Neural cell (in vitro differentiated cells): ENCODE measurements around the gene AFF2. TPM values are rescaled to one million over a fixed set of nuclear protein-coding genes. Genes with fewer than 3 reads are reported as not detected.

Source experiments
- H2AFZ ChIP-seq: fragments of 200-600, 300-800 bp; sonication (generic), shearing (Covaris generic); 2 replicates; pipeline ENCODE4 v1.6.0; 2014; ENCODE audit warnings: low read depth, mild to moderate bottlenecking, antibody characterized with exemption, low read length, moderate library complexity
- H3F3A ChIP-seq: fragments of 200-600 bp; shearing (Covaris generic); 2 replicates; pipeline ENCODE4 v1.6.1; 2016; ENCODE audit warnings: mild to moderate bottlenecking, moderate library complexity, mixed read lengths, antibody characterized with exemption, low read length; ENCODE audit not compliant: insufficient read depth, poor library complexity, severe bottlenecking
- H3K27ac ChIP-seq: fragments of 200-600, 300-800 bp; sonication (generic), shearing (Covaris generic); 2 replicates; pipeline ENCODE4 v1.5.1; 2014; ENCODE audit warnings: mild to moderate bottlenecking, low read length, moderate library complexity
- H3K27me3 ChIP-seq: fragments of 300-800, 200-600 bp; sonication (generic), shearing (Covaris generic); 2 replicates; pipeline ENCODE4 v1.6.0; 2014; ENCODE audit warnings: mild to moderate bottlenecking, low read depth, low read length, moderate library complexity; ENCODE audit not compliant: insufficient read depth
- H3K36me3 ChIP-seq: fragments of 300-800, 200-600 bp; sonication (generic), shearing (Covaris generic); 2 replicates; pipeline ENCODE4 v1.5.1; 2014; ENCODE audit warnings: mild to moderate bottlenecking, antibody characterized with exemption, low read length, moderate library complexity; ENCODE audit not compliant: insufficient read depth
- H3K4me2 ChIP-seq: fragments of 300-800, 200-600 bp; sonication (generic), shearing (Covaris generic); 2 replicates; pipeline ENCODE4 v1.6.0; 2014; ENCODE audit warnings: mild to moderate bottlenecking, low read length
- H3K4me3 ChIP-seq: fragments of 300-800, 200-600 bp; sonication (generic), shearing (Covaris generic); 2 replicates; pipeline ENCODE4 v1.5.1; 2014; ENCODE audit warnings: mild to moderate bottlenecking, low read length, moderate library complexity
- H3K79me2 ChIP-seq: fragments of 200-600 bp; shearing (Covaris generic); replicated peaks from 2 replicates; pipeline ENCODE4 v1.6.0; 2014; ENCODE audit warnings: mild to moderate bottlenecking, low read length, moderate library complexity; ENCODE audit not compliant: insufficient read depth
- H3K9ac ChIP-seq: fragments of 300-800, 200-600 bp; sonication (generic), shearing (Covaris generic); 2 replicates; pipeline ENCODE4 v1.6.1; 2016; ENCODE audit warnings: mild to moderate bottlenecking, low read length, mixed read lengths
- H3K9me2 ChIP-seq: fragments of 200-600 bp; shearing (Covaris generic); 2 replicates; pipeline ENCODE4 v1.6.1; 2016; ENCODE audit warnings: mild to moderate bottlenecking, low read length, mixed read lengths; ENCODE audit not compliant: insufficient read depth
- H3K9me3 ChIP-seq: fragments of 200-600, 300-800 bp; sonication (generic), shearing (Covaris generic); 2 replicates; pipeline ENCODE4 v1.6.1; 2016; ENCODE audit warnings: mild to moderate bottlenecking, mixed run types, low read length, moderate library complexity, mixed read lengths
- H4K20me1 ChIP-seq: fragments of 200-600 bp; shearing (Covaris generic); 2 replicates; pipeline ENCODE4 v1.6.1; 2016; ENCODE audit warnings: mild to moderate bottlenecking, mixed run types; ENCODE audit not compliant: insufficient read depth
- CTCF ChIP-seq: fragments of 450-650 bp; IDR thresholded peaks from 2 replicates; pipeline ENCODE4 v1.5.1; 2014; ENCODE audit warnings: antibody characterized with exemption, mild to moderate bottlenecking, moderate library complexity; ENCODE audit not compliant: poor library complexity, severe bottlenecking
- EP300 ChIP-seq: fragments of 450-650 bp; conservative IDR thresholded peaks from 2 replicates; pipeline ENCODE4 v1.6.1; 2014; ENCODE audit warnings: antibody characterized with exemption, mild to moderate bottlenecking, moderate library complexity; ENCODE audit not compliant: poor library complexity, severe bottlenecking
- EZH2 ChIP-seq: fragments of 200-600, 300-800 bp; shearing (Covaris generic), sonication (generic); IDR thresholded peaks from 2 replicates; pipeline ENCODE4 v1.6.1; 2014; ENCODE audit warnings: antibody characterized with exemption, low read length, borderline replicate concordance, mild to moderate bottlenecking; ENCODE audit not compliant: insufficient read depth, poor library complexity, severe bottlenecking
- MXI1 ChIP-seq: fragments of 450-650 bp; conservative IDR thresholded peaks from 2 replicates; pipeline ENCODE4 v1.6.1; 2014; ENCODE audit warnings: antibody characterized with exemption, mild to moderate bottlenecking; ENCODE audit not compliant: poor library complexity, severe bottlenecking
- POLR2AphosphoS5 ChIP-seq: IDR thresholded peaks from 2 replicates; pipeline ENCODE4 v1.6.1; 2012
- RAD21 ChIP-seq: fragments of 450-650 bp; conservative IDR thresholded peaks from 2 replicates; pipeline ENCODE4 v1.6.1; 2014; ENCODE audit warnings: antibody characterized with exemption, mild to moderate bottlenecking, moderate library complexity
- SMC3 ChIP-seq: fragments of 450-650 bp; conservative IDR thresholded peaks from 2 replicates; pipeline ENCODE4 v1.6.1; 2014; ENCODE audit warnings: antibody characterized with exemption, mild to moderate bottlenecking, moderate library complexity; ENCODE audit not compliant: poor library complexity
- TAF1 ChIP-seq: IDR thresholded peaks from 2 replicates; pipeline ENCODE4 v1.6.1; 2012; ENCODE audit warnings: low read depth
- polyA plus RNA-seq: library from polyadenylated mRNA; depleted of rRNA; stranded (reverse); fragments of >200 nt; gene quantifications from 2 replicates; pipeline ENCODE4 v1.2.3, GENCODE V29; 2014
- TF ChIP-seq, protein P1 (sequence below): IDR thresholded peaks from 2 replicates; pipeline ENCODE4 v1.6.1; 2012; ENCODE audit warnings: borderline replicate concordance

AFF2 gene
- polyA plus RNA-seq, 1 donor from 2014 or later: 10.5 TPM

DNA sequence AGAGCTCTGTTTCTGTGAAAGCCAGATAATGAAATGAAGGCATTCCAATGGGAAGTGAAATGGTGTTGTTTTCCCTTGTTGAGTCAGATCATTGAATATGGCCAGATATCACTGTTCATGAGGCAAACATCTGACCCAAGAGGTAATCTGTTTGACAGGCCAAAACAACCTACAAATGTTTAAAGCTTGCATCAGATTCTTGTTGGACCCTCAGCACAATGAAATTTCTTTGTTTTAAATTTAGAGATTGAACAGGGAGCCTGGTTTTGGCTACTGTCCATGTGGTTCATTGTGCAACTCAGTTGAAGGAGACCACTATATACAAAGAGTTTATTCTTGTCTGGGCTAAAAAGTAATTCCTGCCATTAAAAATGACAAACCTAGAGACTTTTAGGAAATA lies 159.1 kb downstream of the AFF2 start:
- H3K27me3 ChIP-seq: no peaks in the 10 kb centered on the region
- H3K9me3 ChIP-seq: no peaks in the 10 kb centered on the region

GRCh38 chrX:148661035-148661434 lies 160.6 kb downstream of the AFF2 start:
- TF ChIP-seq RAD21: no peak
- TF ChIP-seq, protein P1, sequence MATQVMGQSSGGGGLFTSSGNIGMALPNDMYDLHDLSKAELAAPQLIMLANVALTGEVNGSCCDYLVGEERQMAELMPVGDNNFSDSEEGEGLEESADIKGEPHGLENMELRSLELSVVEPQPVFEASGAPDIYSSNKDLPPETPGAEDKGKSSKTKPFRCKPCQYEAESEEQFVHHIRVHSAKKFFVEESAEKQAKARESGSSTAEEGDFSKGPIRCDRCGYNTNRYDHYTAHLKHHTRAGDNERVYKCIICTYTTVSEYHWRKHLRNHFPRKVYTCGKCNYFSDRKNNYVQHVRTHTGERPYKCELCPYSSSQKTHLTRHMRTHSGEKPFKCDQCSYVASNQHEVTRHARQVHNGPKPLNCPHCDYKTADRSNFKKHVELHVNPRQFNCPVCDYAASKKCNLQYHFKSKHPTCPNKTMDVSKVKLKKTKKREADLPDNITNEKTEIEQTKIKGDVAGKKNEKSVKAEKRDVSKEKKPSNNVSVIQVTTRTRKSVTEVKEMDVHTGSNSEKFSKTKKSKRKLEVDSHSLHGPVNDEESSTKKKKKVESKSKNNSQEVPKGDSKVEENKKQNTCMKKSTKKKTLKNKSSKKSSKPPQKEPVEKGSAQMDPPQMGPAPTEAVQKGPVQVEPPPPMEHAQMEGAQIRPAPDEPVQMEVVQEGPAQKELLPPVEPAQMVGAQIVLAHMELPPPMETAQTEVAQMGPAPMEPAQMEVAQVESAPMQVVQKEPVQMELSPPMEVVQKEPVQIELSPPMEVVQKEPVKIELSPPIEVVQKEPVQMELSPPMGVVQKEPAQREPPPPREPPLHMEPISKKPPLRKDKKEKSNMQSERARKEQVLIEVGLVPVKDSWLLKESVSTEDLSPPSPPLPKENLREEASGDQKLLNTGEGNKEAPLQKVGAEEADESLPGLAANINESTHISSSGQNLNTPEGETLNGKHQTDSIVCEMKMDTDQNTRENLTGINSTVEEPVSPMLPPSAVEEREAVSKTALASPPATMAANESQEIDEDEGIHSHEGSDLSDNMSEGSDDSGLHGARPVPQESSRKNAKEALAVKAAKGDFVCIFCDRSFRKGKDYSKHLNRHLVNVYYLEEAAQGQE: no peak
- no peak for TF ChIP-seq TAF1
- TF ChIP-seq MXI1: no peak
- no peak for TF ChIP-seq EZH2
- no peak for TF ChIP-seq EP300
- Histone ChIP-seq H3K4me2 (no peak overlapping the region), H4K20me1 (no peaks in the 10 kb centered on the region), H3K27me3 (no peaks in the 10 kb centered on the region), H3K36me3 (no peaks in the 10 kb centered on the region), H3K4me3 (no peak overlapping the region), H2AFZ (no peak overlapping the region), H3K9me3 (no peaks in the 10 kb centered on the region), H3K9ac (no peak overlapping the region), H3K9me2 (no peaks in the 10 kb centered on the region), H3K27ac (no peak overlapping the region), H3F3A (no peaks in the 10 kb centered on the region), H3K79me2 (no peaks in the 10 kb centered on the region)

More for the DNA sequence above, 159.1 kb downstream of the AFF2 start:
- Histone ChIP-seq H3K9me2 (no peaks in the 10 kb centered on the region), H2AFZ (no peak overlapping the region), H3K9ac (no peak overlapping the region), H3K4me2 (no peak overlapping the region), H4K20me1 (no peaks in the 10 kb centered on the region), H3K4me3 (no peak overlapping the region), H3F3A (no peaks in the 10 kb centered on the region), H3K36me3 (no peaks in the 10 kb centered on the region), H3K27ac (no peak overlapping the region), H3K79me2 (no peaks in the 10 kb centered on the region)
- TF ChIP-seq, protein P1: no peak
- TF ChIP-seq RAD21: no peak
- no peak for TF ChIP-seq MXI1
- no peak for TF ChIP-seq SMC3
- TF ChIP-seq CTCF: no peak
- no peak for TF ChIP-seq EZH2
- no peak for TF ChIP-seq TAF1
- TF ChIP-seq EP300: no peak
- no peak for TF ChIP-seq POLR2AphosphoS5
